GM23338 (cell line): ENCODE data around the gene CELA3A. TPM values are rescaled to one million over a fixed set of nuclear protein-coding genes. Genes with fewer than 3 reads are reported as not detected.

Experiments used
- ATAC-seq: fragments of 200-7000 bp; cut with Tn5 transposase; 3 replicates; pipeline ENCODE4 v1.9.1; 2020
- DNase-seq: peaks from one replicate; pipeline ENCODE4 v3.0.0-alpha.2; 2015; ENCODE audit warnings: low spot score
- H2AFZ ChIP-seq: fragments of 200-600 bp; sonication (generic); 2 replicates; pipeline ENCODE4 v1.8.0; 2016; ENCODE audit warnings: antibody characterized with exemption, mild to moderate bottlenecking, moderate library complexity
- H3F3A ChIP-seq: fragments of 200-600 bp; sonication (generic); replicated peaks from 2 replicates; pipeline ENCODE4 v1.8.0; 2017; ENCODE audit warnings: antibody characterized with exemption, mixed run types, low read depth
- H3K27ac ChIP-seq: fragments of 200-600 bp; sonication (generic); 2 replicates; pipeline ENCODE4 v1.6.1; 2016; ENCODE audit warnings: low read depth
- H3K27me3 ChIP-seq: fragments of 200-600 bp; sonication (generic); 2 replicates; pipeline ENCODE4 v1.8.0; 2016; ENCODE audit warnings: mild to moderate bottlenecking, mixed run types, moderate library complexity; ENCODE audit not compliant: insufficient read depth
- H3K36me3 ChIP-seq: fragments of 200-600 bp; sonication (generic); 2 replicates; pipeline ENCODE4 v1.8.0; 2016; ENCODE audit warnings: mild to moderate bottlenecking; ENCODE audit not compliant: insufficient read depth
- H3K4me1 ChIP-seq: fragments of 200-600 bp; sonication (generic); 2 replicates; pipeline ENCODE4 v1.8.0; 2016; ENCODE audit warnings: mild to moderate bottlenecking, moderate library complexity; ENCODE audit not compliant: insufficient read depth
- H3K4me2 ChIP-seq: fragments of 200-600 bp; sonication (generic); 2 replicates; pipeline ENCODE4 v1.7.1; 2017; ENCODE audit warnings: mixed run types
- H3K4me3 ChIP-seq: fragments of 200-600 bp; sonication (generic); 2 replicates; pipeline ENCODE4 v1.6.1; 2016; ENCODE audit warnings: mixed run types
- H3K79me2 ChIP-seq: fragments of 200-600 bp; sonication (generic); replicated peaks from 2 replicates; pipeline ENCODE4 v1.8.0; 2017; ENCODE audit warnings: mild to moderate bottlenecking; ENCODE audit not compliant: insufficient read depth
- H3K9me2 ChIP-seq: fragments of 200-600 bp; sonication (generic); 2 replicates; pipeline ENCODE4 v1.8.0; 2017; ENCODE audit not compliant: insufficient read depth
- H4K20me1 ChIP-seq: fragments of 200-600 bp; sonication (generic); replicated peaks from 2 replicates; pipeline ENCODE4 v1.8.0; 2017; ENCODE audit warnings: mild to moderate bottlenecking; ENCODE audit not compliant: insufficient read depth
- H3K27ac Mint-ChIP-seq: 2 replicates; pipeline ENCODE4 v1.8.0; 2020; ENCODE audit warnings: inconsistent platforms, mild to moderate bottlenecking, moderate library complexity, mixed read lengths
- H3K27me3 Mint-ChIP-seq: 3 replicates; pipeline ENCODE4 v1.8.0; 2022; ENCODE audit warnings: low read depth, mild to moderate bottlenecking, moderate library complexity, mixed read lengths, inconsistent platforms; ENCODE audit not compliant: insufficient read depth, poor library complexity
- H3K36me3 Mint-ChIP-seq: 3 replicates; pipeline ENCODE4 v1.8.0; 2021; ENCODE audit warnings: low read depth, mild to moderate bottlenecking, inconsistent platforms, moderate library complexity, mixed read lengths
- H3K4me1 Mint-ChIP-seq: 3 replicates; pipeline ENCODE4 v1.8.0; 2020; ENCODE audit warnings: mild to moderate bottlenecking, inconsistent platforms, mixed read lengths
- H3K4me3 Mint-ChIP-seq: 3 replicates; pipeline ENCODE4 v1.8.0; 2021; ENCODE audit warnings: moderate library complexity, mild to moderate bottlenecking, inconsistent platforms, mixed read lengths
- H3K9me3 Mint-ChIP-seq: 3 replicates; pipeline ENCODE4 v1.8.0; 2020; ENCODE audit warnings: moderate library complexity, mild to moderate bottlenecking, inconsistent platforms, mixed read lengths
- CTCF ChIP-seq, 2 experiments: fragments of 200-600 bp in 1 of 2; sonication (generic) in 1 of 2; conservative IDR thresholded peaks; 2 replicates each; pipeline versions ENCODE4 v1.5.1 to v1.6.1; 2016 to 2017; ENCODE audit warnings: antibody characterized with exemption in 2 of 2, low read depth in 2 of 2, mild to moderate bottlenecking in 2 of 2, moderate library complexity in 1 of 2
- EZH2 ChIP-seq: fragments of 200-600 bp; sonication (generic); IDR thresholded peaks from one replicate; pipeline ENCODE4 v1.8.0; 2017; ENCODE audit warnings: antibody characterized with exemption, mild to moderate bottlenecking, low read depth; ENCODE audit not compliant: unreplicated experiment
- POLR2AphosphoS5 ChIP-seq: IDR thresholded peaks from 2 replicates; pipeline ENCODE4 v1.6.1; 2016; ENCODE audit warnings: antibody characterized with exemption, low read depth
- STAT1 ChIP-seq: IDR thresholded peaks from one replicate; pipeline ENCODE4 v1.6.1; 2016; ENCODE audit warnings: antibody characterized with exemption; ENCODE audit not compliant: unreplicated experiment
- polyA plus RNA-seq: library from polyadenylated mRNA; unstranded; fragments of >200 nt; fragmentation: Nextera tagmentation; extraction: Ambion mirVana; gene quantifications from 2 replicates; pipeline ENCODE4 v1.2.1, GENCODE V29; 2016
- total RNA-seq: library from RNA; depleted of rRNA; stranded (reverse); fragments of >200 nt; shearing (Covaris generic); gene quantifications from 2 replicates; pipeline ENCODE4 v1.2.3, GENCODE V29; 2014
- TF ChIP-seq, protein P1 (sequence below): fragments of 250-450 bp; sonication (Bioruptor Pico); IDR thresholded peaks from 2 replicates; pipeline ENCODE4 v1.5.0; 2020; ENCODE audit warnings: mild to moderate bottlenecking, moderate library complexity

The CELA3A gene
- total and polyA plus RNA-seq, 2 experiments from 2014 or later = not detected

GRCh38 chr1:22043198-22043769, 41.8 kb downstream of the CELA3A start (continued):
- TF ChIP-seq, protein P1, sequence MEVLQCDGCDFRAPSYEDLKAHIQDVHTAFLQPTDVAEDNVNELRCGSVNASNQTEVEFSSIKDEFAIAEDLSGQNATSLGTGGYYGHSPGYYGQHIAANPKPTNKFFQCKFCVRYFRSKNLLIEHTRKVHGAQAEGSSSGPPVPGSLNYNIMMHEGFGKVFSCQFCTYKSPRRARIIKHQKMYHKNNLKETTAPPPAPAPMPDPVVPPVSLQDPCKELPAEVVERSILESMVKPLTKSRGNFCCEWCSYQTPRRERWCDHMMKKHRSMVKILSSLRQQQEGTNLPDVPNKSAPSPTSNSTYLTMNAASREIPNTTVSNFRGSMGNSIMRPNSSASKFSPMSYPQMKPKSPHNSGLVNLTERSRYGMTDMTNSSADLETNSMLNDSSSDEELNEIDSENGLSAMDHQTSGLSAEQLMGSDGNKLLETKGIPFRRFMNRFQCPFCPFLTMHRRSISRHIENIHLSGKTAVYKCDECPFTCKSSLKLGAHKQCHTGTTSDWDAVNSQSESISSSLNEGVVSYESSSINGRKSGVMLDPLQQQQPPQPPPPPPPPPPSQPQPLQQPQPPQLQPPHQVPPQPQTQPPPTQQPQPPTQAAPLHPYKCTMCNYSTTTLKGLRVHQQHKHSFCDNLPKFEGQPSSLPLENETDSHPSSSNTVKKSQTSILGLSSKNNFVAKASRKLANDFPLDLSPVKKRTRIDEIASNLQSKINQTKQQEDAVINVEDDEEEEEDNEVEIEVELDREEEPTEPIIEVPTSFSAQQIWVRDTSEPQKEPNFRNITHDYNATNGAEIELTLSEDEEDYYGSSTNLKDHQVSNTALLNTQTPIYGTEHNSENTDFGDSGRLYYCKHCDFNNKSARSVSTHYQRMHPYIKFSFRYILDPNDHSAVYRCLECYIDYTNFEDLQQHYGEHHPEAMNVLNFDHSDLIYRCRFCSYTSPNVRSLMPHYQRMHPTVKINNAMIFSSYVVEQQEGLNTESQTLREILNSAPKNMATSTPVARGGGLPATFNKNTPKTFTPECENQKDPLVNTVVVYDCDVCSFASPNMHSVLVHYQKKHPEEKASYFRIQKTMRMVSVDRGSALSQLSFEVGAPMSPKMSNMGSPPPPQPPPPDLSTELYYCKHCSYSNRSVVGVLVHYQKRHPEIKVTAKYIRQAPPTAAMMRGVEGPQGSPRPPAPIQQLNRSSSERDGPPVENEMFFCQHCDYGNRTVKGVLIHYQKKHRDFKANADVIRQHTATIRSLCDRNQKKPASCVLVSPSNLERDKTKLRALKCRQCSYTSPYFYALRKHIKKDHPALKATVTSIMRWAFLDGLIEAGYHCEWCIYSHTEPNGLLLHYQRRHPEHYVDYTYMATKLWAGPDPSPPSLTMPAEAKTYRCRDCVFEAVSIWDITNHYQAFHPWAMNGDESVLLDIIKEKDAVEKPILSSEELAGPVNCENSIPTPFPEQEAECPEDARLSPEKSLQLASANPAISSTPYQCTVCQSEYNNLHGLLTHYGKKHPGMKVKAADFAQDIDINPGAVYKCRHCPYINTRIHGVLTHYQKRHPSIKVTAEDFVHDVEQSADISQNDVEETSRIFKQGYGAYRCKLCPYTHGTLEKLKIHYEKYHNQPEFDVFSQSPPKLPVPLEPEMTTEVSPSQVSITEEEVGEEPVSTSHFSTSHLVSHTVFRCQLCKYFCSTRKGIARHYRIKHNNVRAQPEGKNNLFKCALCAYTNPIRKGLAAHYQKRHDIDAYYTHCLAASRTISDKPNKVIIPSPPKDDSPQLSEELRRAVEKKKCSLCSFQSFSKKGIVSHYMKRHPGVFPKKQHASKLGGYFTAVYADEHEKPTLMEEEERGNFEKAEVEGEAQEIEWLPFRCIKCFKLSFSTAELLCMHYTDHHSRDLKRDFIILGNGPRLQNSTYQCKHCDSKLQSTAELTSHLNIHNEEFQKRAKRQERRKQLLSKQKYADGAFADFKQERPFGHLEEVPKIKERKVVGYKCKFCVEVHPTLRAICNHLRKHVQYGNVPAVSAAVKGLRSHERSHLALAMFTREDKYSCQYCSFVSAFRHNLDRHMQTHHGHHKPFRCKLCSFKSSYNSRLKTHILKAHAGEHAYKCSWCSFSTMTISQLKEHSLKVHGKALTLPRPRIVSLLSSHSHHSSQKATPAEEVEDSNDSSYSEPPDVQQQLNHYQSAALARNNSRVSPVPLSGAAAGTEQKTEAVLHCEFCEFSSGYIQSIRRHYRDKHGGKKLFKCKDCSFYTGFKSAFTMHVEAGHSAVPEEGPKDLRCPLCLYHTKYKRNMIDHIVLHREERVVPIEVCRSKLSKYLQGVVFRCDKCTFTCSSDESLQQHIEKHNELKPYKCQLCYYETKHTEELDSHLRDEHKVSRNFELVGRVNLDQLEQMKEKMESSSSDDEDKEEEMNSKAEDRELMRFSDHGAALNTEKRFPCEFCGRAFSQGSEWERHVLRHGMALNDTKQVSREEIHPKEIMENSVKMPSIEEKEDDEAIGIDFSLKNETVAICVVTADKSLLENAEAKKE = no peak
- TF ChIP-seq STAT1 (no peak), CTCF (conservative IDR thresholded peaks at IDR 0.05; ENCODE audit: low read depth in 2 of 2) (no peak), EZH2 (no peak)

- Histone ChIP-seq H3K27me3 (no peaks in the 10 kb centered on the region), H2AFZ (peak overlapping the region; percentile 20; the same call in 1 of the 2 replicates), H3K9me2 (no peaks in the 10 kb centered on the region), H3K79me2 (no peaks in the 10 kb centered on the region), H3K4me1 (peaks cover 16% of the 10 kb centered on the region), H3K27ac (peak overlapping the region; percentile 67; the same call in 1 of the 2 replicates), H3F3A (0 out of 2 replicates have a peak, but pooled peaks cover 6% of the 10 kb centered on the region), H3K36me3 (no peaks in the 10 kb centered on the region), H3K4me3 (no peak overlapping the region), H3K4me2 (peak overlapping the region; percentile 3; the same call in 1 of the 2 replicates), H4K20me1 (no peaks in the 10 kb centered on the region)
- Mint-ChIP-seq H3K27ac (peak overlapping the region; percentile 21; the same call in 1 of the 2 replicates), H3K4me1 (peaks cover 29% of the 10 kb centered on the region), H3K27me3 (peaks cover 12% of the 10 kb centered on the region), H3K36me3 (no peaks in the 10 kb centered on the region), H3K4me3 (no peak overlapping the region), H3K9me3 (0 out of 3 replicates have a peak, but pooled peaks cover 4% of the 10 kb centered on the region)
- ATAC-seq (no peak), DNase-seq (no peak)
- TF ChIP-seq POLR2AphosphoS5 = no peak
- TF ChIP-seq, protein P1 = no peak
Measured at GRCh38 chr1:22044690-22045420, 43.4 kb downstream of the CELA3A start.
